OCI-LY1 (cell line): Measurements from ENCODE around the gene PLEKHG3.

Experiments
- H2AFZ ChIP-seq: fragments of 200-600 bp; sonication (generic), shearing (Covaris generic); 2 replicates; pipeline ENCODE4 v1.6.0; 2014; ENCODE audit warnings: antibody characterized with exemption, mild to moderate bottlenecking, low read length
- H3F3A ChIP-seq: fragments of 200-600 bp; sonication (generic), shearing (Covaris generic); 2 replicates; pipeline ENCODE4 v1.6.0; 2014; ENCODE audit warnings: mild to moderate bottlenecking, antibody characterized with exemption, low read length, moderate library complexity; ENCODE audit not compliant: insufficient read depth
- H3K27ac ChIP-seq: fragments of 200-600 bp; sonication (generic); 2 replicates; pipeline ENCODE4 v1.5.1; 2014; ENCODE audit warnings: low read length, mixed run types, mild to moderate bottlenecking, low read depth; ENCODE audit not compliant: poor library complexity, severe bottlenecking
- H3K27me3 ChIP-seq: fragments of 200-600 bp; sonication (generic); 2 replicates; pipeline ENCODE4 v1.6.0; 2014; ENCODE audit warnings: antibody characterized with exemption, mild to moderate bottlenecking, low read length, moderate library complexity; ENCODE audit not compliant: insufficient read depth
- H3K36me3 ChIP-seq: fragments of 200-600 bp; sonication (generic); 2 replicates; pipeline ENCODE4 v1.6.1; 2014; ENCODE audit warnings: mild to moderate bottlenecking, antibody characterized with exemption, low read length, moderate library complexity, mixed read lengths; ENCODE audit not compliant: insufficient read depth
- H3K4me1 ChIP-seq: fragments of 200-600 bp; sonication (generic); 2 replicates; pipeline ENCODE4 v1.5.1; 2014; ENCODE audit warnings: mild to moderate bottlenecking, low read length, moderate library complexity; ENCODE audit not compliant: insufficient read depth, severe bottlenecking
- H3K4me2 ChIP-seq: fragments of 200-600 bp; sonication (generic), shearing (Covaris generic); 2 replicates; pipeline ENCODE4 v1.6.1; 2014; ENCODE audit warnings: low read length
- H3K4me3 ChIP-seq: fragments of 200-600 bp; sonication (generic); 2 replicates; pipeline ENCODE4 v1.5.1; 2014; ENCODE audit warnings: low read length, low read depth, mild to moderate bottlenecking, mixed read lengths; ENCODE audit not compliant: poor library complexity, severe bottlenecking
- H3K79me2 ChIP-seq: fragments of 200-600 bp; shearing (Covaris generic); 2 replicates; pipeline ENCODE4 v1.6.1; 2016; ENCODE audit warnings: mixed run types, low read length, mixed read lengths; ENCODE audit not compliant: insufficient read depth
- H3K9ac ChIP-seq: fragments of 200-600 bp; sonication (generic), shearing (Covaris generic); 2 replicates; pipeline ENCODE4 v1.6.1; 2014; ENCODE audit warnings: mild to moderate bottlenecking, low read length, mixed read lengths
- H3K9me2 ChIP-seq: fragments of 200-600 bp; sonication (generic), shearing (Covaris generic); 2 replicates; pipeline ENCODE4 v1.6.1; 2014; ENCODE audit warnings: low read depth, mild to moderate bottlenecking, low read length, mixed read lengths
- H3K9me3 ChIP-seq: fragments of 200-600 bp; shearing (Covaris generic); 2 replicates; pipeline ENCODE4 v1.6.1; 2014; ENCODE audit warnings: low read length, mixed read lengths
- H4K20me1 ChIP-seq: fragments of 200-600 bp; sonication (generic), shearing (Covaris generic); 2 replicates; pipeline ENCODE4 v1.6.0; 2016; ENCODE audit warnings: mild to moderate bottlenecking, low read length; ENCODE audit not compliant: insufficient read depth
- EZH2 ChIP-seq: fragments of 200-600 bp; sonication (generic), shearing (Covaris generic); IDR thresholded peaks from 2 replicates; pipeline ENCODE4 v1.8.0; 2017; ENCODE audit warnings: borderline replicate concordance, mixed run types, mild to moderate bottlenecking, antibody characterized with exemption, low read length, moderate library complexity, mixed read lengths
- TF ChIP-seq, protein P1 (sequence below): fragments of 200-600 bp; sonication (generic), shearing (Covaris generic); IDR thresholded peaks from 2 replicates; pipeline ENCODE4 v1.5.1; 2017; ENCODE audit warnings: mild to moderate bottlenecking, antibody characterized with exemption, low read length, moderate library complexity, mixed read lengths

PLEKHG3 gene

DNA sequence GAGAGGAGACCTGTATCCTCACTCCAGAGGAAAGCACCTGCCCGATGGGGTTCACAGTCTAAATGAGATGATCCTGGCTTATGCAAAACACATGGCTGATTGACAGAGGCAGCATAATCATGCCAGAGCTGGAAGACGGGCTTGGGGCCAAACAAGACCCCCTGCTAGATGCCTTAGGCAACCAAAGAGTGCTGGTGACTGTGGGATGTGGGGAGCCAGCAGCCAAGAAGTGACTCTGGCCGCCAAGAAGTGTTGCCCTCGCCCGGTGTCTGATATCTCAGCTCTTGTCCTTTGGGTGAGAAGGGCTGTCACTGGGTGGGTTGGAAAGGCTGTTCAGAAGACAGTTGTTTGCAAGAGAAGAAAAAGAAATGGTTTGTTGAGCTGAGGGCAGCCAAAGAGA is 56.7 kb downstream of the PLEKHG3 start:
- no peaks in the 10 kb centered on the region for H3K36me3 ChIP-seq
- no peaks in the 10 kb centered on the region for H3K4me1 ChIP-seq
- H3K27ac ChIP-seq = no peak overlapping the region
- no peaks in the 10 kb centered on the region for H3K9me2 ChIP-seq
- H3K4me2 ChIP-seq = no peak overlapping the region
- H2AFZ ChIP-seq = no peak overlapping the region
- no peak overlapping the region for H3K4me3 ChIP-seq
- no peaks in the 10 kb centered on the region for H3K27me3 ChIP-seq
- H3K9me3 ChIP-seq = no peaks in the 10 kb centered on the region
- H3F3A ChIP-seq = no peaks in the 10 kb centered on the region
- no peak for TF ChIP-seq EZH2
- TF ChIP-seq, protein P1, sequence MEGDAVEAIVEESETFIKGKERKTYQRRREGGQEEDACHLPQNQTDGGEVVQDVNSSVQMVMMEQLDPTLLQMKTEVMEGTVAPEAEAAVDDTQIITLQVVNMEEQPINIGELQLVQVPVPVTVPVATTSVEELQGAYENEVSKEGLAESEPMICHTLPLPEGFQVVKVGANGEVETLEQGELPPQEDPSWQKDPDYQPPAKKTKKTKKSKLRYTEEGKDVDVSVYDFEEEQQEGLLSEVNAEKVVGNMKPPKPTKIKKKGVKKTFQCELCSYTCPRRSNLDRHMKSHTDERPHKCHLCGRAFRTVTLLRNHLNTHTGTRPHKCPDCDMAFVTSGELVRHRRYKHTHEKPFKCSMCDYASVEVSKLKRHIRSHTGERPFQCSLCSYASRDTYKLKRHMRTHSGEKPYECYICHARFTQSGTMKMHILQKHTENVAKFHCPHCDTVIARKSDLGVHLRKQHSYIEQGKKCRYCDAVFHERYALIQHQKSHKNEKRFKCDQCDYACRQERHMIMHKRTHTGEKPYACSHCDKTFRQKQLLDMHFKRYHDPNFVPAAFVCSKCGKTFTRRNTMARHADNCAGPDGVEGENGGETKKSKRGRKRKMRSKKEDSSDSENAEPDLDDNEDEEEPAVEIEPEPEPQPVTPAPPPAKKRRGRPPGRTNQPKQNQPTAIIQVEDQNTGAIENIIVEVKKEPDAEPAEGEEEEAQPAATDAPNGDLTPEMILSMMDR = no peak
- H4K20me1 ChIP-seq = no peaks in the 10 kb centered on the region
- H3K9ac ChIP-seq = no peak overlapping the region
- no peaks in the 10 kb centered on the region for H3K79me2 ChIP-seq

DNA sequence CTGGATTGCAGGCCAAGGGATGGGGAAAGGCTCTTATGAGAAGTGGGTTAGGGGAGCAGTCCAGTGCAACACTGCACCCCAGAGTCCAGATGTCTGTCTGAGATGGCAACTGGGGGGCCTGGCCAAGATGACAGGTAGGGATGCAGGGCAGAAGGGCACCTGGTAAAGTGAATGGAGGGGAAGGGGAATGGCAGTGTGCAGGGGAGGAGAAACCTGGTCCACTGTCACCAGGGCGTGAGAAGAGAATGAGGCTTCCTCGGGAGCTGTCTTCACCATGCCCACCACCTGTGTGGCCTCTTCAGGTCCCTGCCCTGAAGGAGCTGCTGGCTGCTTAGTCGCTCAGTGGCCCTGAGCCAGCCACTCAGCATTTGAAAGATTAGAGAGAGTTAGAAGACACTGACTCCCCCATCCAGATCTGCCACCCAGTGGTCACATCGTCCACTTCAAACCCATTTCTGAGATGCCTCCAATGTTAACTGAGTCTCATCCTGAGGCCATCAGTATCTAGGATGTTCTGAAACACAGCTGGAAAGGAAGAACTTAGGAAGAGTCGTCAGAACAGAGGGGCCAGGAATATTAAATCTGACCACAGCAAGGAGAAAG is 57.3 kb downstream of the PLEKHG3 start:
- TF ChIP-seq, protein P1 = no peak
- TF ChIP-seq EZH2 = no peak
- no peaks in the 10 kb centered on the region for H3F3A ChIP-seq
- H2AFZ ChIP-seq = no peak overlapping the region
- H3K4me1 ChIP-seq = no peaks in the 10 kb centered on the region
- no peaks in the 10 kb centered on the region for H3K9me2 ChIP-seq
- no peak overlapping the region for H3K4me3 ChIP-seq
- H3K79me2 ChIP-seq = no peaks in the 10 kb centered on the region
- no peaks in the 10 kb centered on the region for H3K36me3 ChIP-seq
- H3K9me3 ChIP-seq = no peaks in the 10 kb centered on the region
- no peak overlapping the region for H3K9ac ChIP-seq
- no peak overlapping the region for H3K4me2 ChIP-seq
- H3K27me3 ChIP-seq = no peaks in the 10 kb centered on the region
- no peak overlapping the region for H3K27ac ChIP-seq
- no peaks in the 10 kb centered on the region for H4K20me1 ChIP-seq

DNA sequence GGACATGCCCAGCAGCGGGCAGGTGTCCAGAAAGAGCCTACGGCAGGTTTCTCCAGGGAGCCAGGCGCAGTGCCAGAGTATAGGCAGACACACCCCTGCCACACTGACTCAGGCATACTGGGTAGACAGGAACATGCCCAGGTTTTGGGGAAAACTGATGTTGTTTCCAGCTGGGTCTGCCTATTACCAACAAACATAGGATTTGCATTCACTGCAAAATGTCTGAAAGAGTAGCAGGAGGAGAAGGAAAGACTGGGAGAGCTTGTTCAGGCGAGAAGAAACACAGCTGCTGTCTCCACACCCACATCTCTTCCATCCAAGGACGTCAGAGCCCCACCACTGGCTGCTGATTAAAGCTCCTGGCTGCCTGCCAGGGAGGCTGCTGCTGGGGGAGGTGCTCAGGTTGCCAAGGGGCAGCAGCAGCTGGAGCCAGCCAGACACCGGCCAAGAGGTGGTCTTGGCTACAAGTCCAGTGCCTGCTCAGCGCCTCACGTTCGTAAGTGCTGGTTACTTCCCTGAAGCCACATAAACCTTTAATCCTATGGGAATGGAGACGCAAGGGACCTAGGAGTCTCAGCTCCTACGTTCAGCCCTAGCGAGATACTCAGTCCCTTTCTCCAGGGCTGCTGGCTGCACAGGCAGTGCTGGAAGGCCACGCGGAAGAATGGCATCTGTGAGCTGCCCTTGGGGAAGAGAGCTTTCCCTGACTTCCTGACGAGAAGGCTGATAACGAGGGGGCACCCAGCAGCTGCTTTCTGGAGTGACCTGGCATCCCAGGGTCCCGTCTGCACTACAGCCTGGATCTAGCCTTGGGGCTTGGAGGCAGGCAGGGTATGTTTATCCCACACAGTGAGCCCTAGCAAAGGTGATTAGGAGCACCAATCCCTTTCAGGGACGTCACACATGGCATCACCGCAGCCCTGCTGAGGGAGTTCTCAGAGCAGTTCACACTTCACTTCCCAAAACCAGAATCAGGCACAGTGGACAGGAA is 58.1 kb downstream of the PLEKHG3 start:
- Histone ChIP-seq H3F3A (no peaks in the 10 kb centered on the region), H3K27me3 (no peaks in the 10 kb centered on the region), H3K4me2 (no peak overlapping the region), H4K20me1 (no peaks in the 10 kb centered on the region), H3K9me2 (no peaks in the 10 kb centered on the region), H3K79me2 (no peaks in the 10 kb centered on the region), H3K4me1 (no peaks in the 10 kb centered on the region), H3K4me3 (no peak overlapping the region), H3K9ac (no peak overlapping the region), H2AFZ (no peak overlapping the region), H3K9me3 (no peaks in the 10 kb centered on the region), H3K27ac (no peak overlapping the region), H3K36me3 (no peaks in the 10 kb centered on the region)
- TF ChIP-seq EZH2 = no peak
- TF ChIP-seq, protein P1 = no peak
